Measurements from ENCODE around the gene BBLN. TPM values are rescaled to one million over a fixed set of nuclear protein-coding genes. Genes with fewer than 3 reads are reported as not detected.

The BBLN gene
- total RNA-seq, 4 donors from 2014 or later = 139 to 165 (median 145) TPM

- ATAC-seq = no peak
- Histone ChIP-seq H3K36me3 (no peaks in the 10 kb centered on the region), H3K4me1 (peaks cover 0 to 11% (median 6%) of the 10 kb centered on the region in 3 donors), H3K27ac (no peak overlapping the region), H3K9me3 (no peaks in the 10 kb centered on the region), H3K4me3 (no peak overlapping the region), H3K27me3 (no peaks in the 10 kb centered on the region)
- TF ChIP-seq POLR2A (IDR thresholded peaks at IDR 0.05) (no peak), EP300 (IDR thresholded peaks at IDR 0.05) (no peak)
- 60% methylated on average over 1 of the region's 26 CpGs; no CpG with 5 or more reads in 1 of the 2 donors for WGBS, 2 donors (ENCODE audit: low coverage in 1 of 2)
Observed at GRCh38 chr9:128153060-128153946, 6.8 kb upstream of the BBLN start.

GRCh38 chr9:128153947-128154695, 5.9 kb upstream of the BBLN start:
- no peak for ATAC-seq
- Histone ChIP-seq H3K36me3 (no peaks in the 10 kb centered on the region), H3K4me1 (peaks cover 0 to 6% (median under 1%) of the 10 kb centered on the region in 3 donors), H3K27ac (no peak overlapping the region), H3K9me3 (no peaks in the 10 kb centered on the region), H3K27me3 (no peaks in the 10 kb centered on the region), H3K4me3 (no peak overlapping the region)
- WGBS, 2 donors (ENCODE audit: low coverage in 1 of 2) = 100% methylated on average over 1 of the region's 13 CpGs; no CpG with 5 or more reads in 1 of the 2 donors
- TF ChIP-seq POLR2AphosphoS5 (IDR thresholded peaks at IDR 0.05) (no peak), EP300 (IDR thresholded peaks at IDR 0.05) (no peak), POLR2A (IDR thresholded peaks at IDR 0.05) (no peak)
- TF ChIP-seq, protein P1, sequence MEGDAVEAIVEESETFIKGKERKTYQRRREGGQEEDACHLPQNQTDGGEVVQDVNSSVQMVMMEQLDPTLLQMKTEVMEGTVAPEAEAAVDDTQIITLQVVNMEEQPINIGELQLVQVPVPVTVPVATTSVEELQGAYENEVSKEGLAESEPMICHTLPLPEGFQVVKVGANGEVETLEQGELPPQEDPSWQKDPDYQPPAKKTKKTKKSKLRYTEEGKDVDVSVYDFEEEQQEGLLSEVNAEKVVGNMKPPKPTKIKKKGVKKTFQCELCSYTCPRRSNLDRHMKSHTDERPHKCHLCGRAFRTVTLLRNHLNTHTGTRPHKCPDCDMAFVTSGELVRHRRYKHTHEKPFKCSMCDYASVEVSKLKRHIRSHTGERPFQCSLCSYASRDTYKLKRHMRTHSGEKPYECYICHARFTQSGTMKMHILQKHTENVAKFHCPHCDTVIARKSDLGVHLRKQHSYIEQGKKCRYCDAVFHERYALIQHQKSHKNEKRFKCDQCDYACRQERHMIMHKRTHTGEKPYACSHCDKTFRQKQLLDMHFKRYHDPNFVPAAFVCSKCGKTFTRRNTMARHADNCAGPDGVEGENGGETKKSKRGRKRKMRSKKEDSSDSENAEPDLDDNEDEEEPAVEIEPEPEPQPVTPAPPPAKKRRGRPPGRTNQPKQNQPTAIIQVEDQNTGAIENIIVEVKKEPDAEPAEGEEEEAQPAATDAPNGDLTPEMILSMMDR (IDR thresholded peaks at IDR 0.05) = no peak

DNA sequence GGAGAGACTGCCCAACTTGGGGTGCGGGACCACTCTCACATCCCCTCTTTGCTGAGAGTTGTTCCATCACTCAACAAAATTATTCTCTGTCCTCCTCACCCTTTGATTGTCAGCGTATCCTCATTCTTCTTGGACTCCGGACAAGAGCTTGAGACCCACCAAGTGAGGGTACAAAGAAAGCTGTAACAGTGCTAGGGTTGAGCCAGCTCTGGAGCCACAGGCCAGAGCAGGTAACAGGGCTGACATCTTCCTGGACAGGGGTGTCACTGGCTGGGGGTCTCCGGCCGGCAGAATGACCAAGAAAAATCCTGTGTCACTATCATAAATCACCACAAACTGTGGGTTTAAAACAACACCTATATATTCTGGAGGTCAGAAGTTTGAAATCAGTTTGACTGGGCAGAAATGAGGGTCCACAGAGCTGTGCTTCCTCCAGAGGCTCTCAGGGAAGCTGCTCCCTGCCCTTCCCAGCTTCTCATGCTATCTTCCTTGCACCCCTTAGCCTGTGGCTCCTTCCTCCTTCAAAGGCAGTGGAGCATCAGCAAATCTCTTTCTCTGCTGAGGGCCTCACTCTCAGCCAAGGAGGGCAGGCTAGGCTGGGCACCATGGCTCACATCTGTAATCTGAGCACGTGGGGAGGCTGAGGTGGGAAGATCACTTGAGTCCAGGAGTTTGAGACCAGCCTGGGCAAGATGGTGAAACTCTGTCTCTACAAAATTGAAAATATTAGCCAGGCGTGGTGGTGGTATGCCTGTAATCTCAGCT, 4.1 kb upstream of the BBLN start:
- no peaks in the 10 kb centered on the region for H3K27me3 ChIP-seq
- H3K4me3 ChIP-seq = no peak overlapping the region
- no peaks in the 10 kb centered on the region for H3K9me3 ChIP-seq
- H3K27ac ChIP-seq = no peak overlapping the region
- TF ChIP-seq, protein P1 (IDR thresholded peaks at IDR 0.05) = no peak
- TF ChIP-seq EP300 (IDR thresholded peaks at IDR 0.05) = no peak
- TF ChIP-seq POLR2A (IDR thresholded peaks at IDR 0.05) = no peak
- TF ChIP-seq POLR2AphosphoS5 (IDR thresholded peaks at IDR 0.05) = no peak
- peaks cover 0 to 14% (median 4%) of the 10 kb centered on the region in 3 donors for H3K4me1 ChIP-seq
- no peak for ATAC-seq
- H3K36me3 ChIP-seq = no peaks in the 10 kb centered on the region
- WGBS, 2 donors (ENCODE audit: low coverage in 1 of 2) = 85% methylated on average over 2 of the region's 7 CpGs; no CpG with 5 or more reads in 1 of the 2 donors

DNA sequence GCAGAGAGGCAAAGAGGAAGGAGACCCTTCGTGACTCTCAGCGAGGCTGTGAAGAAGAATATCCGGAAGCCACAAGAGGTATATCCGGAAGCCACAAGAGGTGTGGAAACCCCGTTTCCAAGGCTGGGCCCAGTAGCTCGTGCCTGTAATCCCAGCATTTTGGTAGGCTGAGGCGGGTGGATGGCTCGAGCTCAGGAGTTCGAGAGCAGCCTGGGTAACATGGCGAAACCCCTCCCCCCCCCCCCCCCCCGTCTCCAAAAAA, 612 bp upstream of the BBLN start:
- 25 to 57% methylated on average over 1 to 3 of the region's 11 CpGs for WGBS, 2 donors (ENCODE audit: low coverage in 1 of 2)
- Histone ChIP-seq H3K27me3 (no peaks in the 10 kb centered on the region), H3K4me1 (peaks cover 0 to 30% (median 7%) of the 10 kb centered on the region in 3 donors), H3K27ac (peak overlapping the region in 3 of 4 donors; percentile 76 to 79 (median 77)), H3K36me3 (peaks cover 0 to 20% of the 10 kb centered on the region in 2 donors), H3K4me3 (peak overlapping the region; percentile 51 to 79), H3K9me3 (no peaks in the 10 kb centered on the region)
- no peak for TF ChIP-seq POLR2AphosphoS5 (IDR thresholded peaks at IDR 0.05)
- TF ChIP-seq, protein P1 (IDR thresholded peaks at IDR 0.05) = no peak
- no peak for TF ChIP-seq EP300 (IDR thresholded peaks at IDR 0.05)
- TF ChIP-seq POLR2A (IDR thresholded peaks at IDR 0.05) = no peak
- no peak for ATAC-seq

DNA sequence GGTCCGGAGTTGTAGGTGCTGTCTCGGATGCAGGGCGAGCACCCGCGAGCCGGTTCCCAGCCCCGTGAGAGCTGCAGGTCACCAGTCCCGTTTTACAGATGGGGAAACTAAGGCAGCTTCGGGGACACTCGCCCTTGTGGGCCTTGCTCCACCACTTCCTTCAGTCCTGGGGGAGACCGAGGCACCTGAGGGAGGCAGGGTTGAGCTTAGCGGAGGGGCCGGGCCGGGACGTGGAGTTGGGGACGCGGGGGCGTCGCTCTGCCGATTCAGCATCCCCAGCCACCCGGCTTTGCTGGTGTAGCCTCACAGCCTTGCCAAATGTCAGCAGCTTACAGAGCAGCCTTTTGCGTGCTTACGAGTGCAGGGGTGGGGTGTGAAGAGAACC, 530 bp downstream of the BBLN start:
- H3K27ac ChIP-seq = peak overlapping the region; percentile 10 to 79 (median 76)

More for the DNA sequence above, 530 bp downstream of the BBLN start:
- 0% methylated on average over 1 of the region's 23 CpGs; no CpG with 5 or more reads in 1 of the 2 donors for WGBS, 2 donors (ENCODE audit: low coverage in 1 of 2)
- peak overlapping the region; percentile 51 to 79 for H3K4me3 ChIP-seq
- peaks cover 0 to 30% (median 7%) of the 10 kb centered on the region in 3 donors for H3K4me1 ChIP-seq
- no peak for ATAC-seq
- no peaks in the 10 kb centered on the region for H3K9me3 ChIP-seq
- no peak for TF ChIP-seq EP300 (IDR thresholded peaks at IDR 0.05)
- TF ChIP-seq, protein P1 (IDR thresholded peaks at IDR 0.05) = no peak
- no peak for TF ChIP-seq POLR2A (IDR thresholded peaks at IDR 0.05)
- TF ChIP-seq POLR2AphosphoS5 (IDR thresholded peaks at IDR 0.05) = no peak
- H3K27me3 ChIP-seq = no peaks in the 10 kb centered on the region
- peaks cover 0 to 31% of the 10 kb centered on the region in 2 donors for H3K36me3 ChIP-seq
